ENCODE data around the gene PARVA.

DNA sequence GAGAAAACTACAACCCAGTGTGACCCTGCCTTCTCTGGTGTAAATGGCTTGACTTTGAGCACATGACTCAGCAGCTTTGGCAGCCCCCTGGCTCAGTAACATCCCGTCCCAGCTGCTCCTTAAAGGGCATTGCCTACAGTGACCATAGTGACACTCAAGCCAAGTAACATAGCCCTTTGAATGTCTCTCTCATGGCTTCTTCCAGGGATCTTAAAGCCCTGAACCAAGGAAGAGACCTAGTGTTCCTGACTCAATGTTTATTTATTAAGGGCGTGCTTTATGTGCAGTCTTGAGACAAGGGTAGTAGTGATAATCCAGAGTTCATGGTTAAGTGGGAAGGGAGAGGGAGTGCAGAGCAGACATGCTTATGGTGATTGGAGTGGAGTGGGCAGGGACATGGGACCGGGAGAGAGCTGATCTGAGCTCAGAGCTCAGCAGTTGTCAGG lies 125.7 kb downstream of the PARVA start:
- TF ChIP-seq POLR2A (IDR thresholded peaks at IDR 0.05) (no peak), CTCF (IDR thresholded peaks at IDR 0.05) (no peak)
